ENCODE measurements around the gene APOBEC2.

APOBEC2 gene

DNA sequence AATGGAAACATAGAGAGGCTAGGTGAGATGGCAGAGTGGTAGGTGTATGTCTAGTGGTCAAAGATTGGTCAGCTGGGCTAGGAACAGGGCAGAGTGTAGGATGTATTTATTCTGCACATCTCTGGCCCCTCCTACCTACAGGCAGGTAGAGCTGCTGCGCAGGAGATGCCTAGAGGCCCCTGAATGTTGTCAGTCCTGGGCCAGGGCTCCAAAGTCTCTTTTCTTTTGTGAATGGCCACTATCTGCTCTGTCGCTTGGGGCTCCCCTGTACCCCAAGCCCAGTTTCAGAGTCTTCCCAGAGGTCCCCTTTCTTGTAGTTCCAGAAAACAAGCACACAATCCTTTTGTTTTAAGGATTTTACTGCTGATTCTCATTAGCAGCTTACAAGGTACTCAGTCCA, 5.7 kb upstream of the APOBEC2 start:
- H3K4me3 ChIP-seq (IDR thresholded peaks at IDR 0.05; ENCODE audit: insufficient read depth, low read depth, low read length) = no peak overlapping the region
- no peaks in the 10 kb centered on the region for H4K20me1 ChIP-seq (ENCODE audit: insufficient read depth)
- no peak overlapping the region for H3K4me2 ChIP-seq
- no peak overlapping the region for H3K27ac ChIP-seq
- H2AFZ ChIP-seq (ENCODE audit: low read depth) = no peak overlapping the region
- no peaks in the 10 kb centered on the region for H3K79me2 ChIP-seq (ENCODE audit: insufficient read depth, low read depth)
- no peaks in the 10 kb centered on the region for H3K27me3 ChIP-seq (ENCODE audit: insufficient read depth, low read depth)
- H3K9ac ChIP-seq = no peak overlapping the region
- no peaks in the 10 kb centered on the region for H3K36me3 ChIP-seq (ENCODE audit: insufficient read depth)
- no peak for TF ChIP-seq CTCF (conservative IDR thresholded peaks at IDR 0.05; ENCODE audit: low read depth, low read length)
- no peaks in the 10 kb centered on the region for H3K4me1 ChIP-seq (ENCODE audit: low read depth, poor library complexity, severe bottlenecking)

- TF ChIP-seq CTCF (conservative IDR thresholded peaks at IDR 0.05; ENCODE audit: low read depth, low read length) = no peak
- Histone ChIP-seq H3K4me3 (IDR thresholded peaks at IDR 0.05; ENCODE audit: insufficient read depth, low read depth, low read length) (no peak overlapping the region), H3K36me3 (ENCODE audit: insufficient read depth) (no peaks in the 10 kb centered on the region), H2AFZ (ENCODE audit: low read depth) (no peak overlapping the region), H3K27me3 (ENCODE audit: insufficient read depth, low read depth) (no peaks in the 10 kb centered on the region), H3K9ac (no peak overlapping the region), H3K79me2 (ENCODE audit: insufficient read depth, low read depth) (no peaks in the 10 kb centered on the region), H3K4me1 (ENCODE audit: low read depth, poor library complexity, severe bottlenecking) (no peaks in the 10 kb centered on the region), H4K20me1 (ENCODE audit: insufficient read depth) (no peaks in the 10 kb centered on the region), H3K27ac (no peak overlapping the region), H3K4me2 (no peak overlapping the region)
Measured at GRCh38 chr6:41047745-41048732, 5.0 kb upstream of the APOBEC2 start.

DNA sequence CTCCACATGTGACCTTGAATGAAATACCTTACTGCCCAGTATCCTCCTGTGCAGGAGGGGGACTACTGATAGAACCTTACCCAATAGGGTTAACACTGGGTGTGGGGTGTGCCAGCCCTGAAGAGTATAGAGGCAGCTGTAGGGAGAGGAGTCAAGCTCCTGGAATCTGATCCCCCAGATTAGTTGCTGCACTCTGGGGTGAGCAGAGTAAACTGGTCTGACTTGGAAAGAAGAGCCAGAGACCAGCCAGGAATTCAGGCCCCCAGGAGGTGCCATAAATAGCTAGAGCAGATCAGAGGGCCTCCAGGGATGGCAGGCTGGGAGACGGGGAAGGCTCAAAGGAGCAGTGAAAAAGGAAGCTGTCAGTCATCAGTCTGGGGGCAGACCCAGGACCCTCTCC, 3.5 kb upstream of the APOBEC2 start:
- Histone ChIP-seq H3K36me3 (ENCODE audit: insufficient read depth) (no peaks in the 10 kb centered on the region), H3K4me2 (no peak overlapping the region), H3K27ac (no peak overlapping the region), H4K20me1 (ENCODE audit: insufficient read depth) (no peaks in the 10 kb centered on the region), H3K27me3 (ENCODE audit: insufficient read depth, low read depth) (no peaks in the 10 kb centered on the region), H3K4me3 (IDR thresholded peaks at IDR 0.05; ENCODE audit: insufficient read depth, low read depth, low read length) (no peak overlapping the region), H3K4me1 (ENCODE audit: low read depth, poor library complexity, severe bottlenecking) (no peaks in the 10 kb centered on the region), H3K9ac (no peak overlapping the region), H3K79me2 (ENCODE audit: insufficient read depth, low read depth) (no peaks in the 10 kb centered on the region), H2AFZ (ENCODE audit: low read depth) (no peak overlapping the region)
- no peak for TF ChIP-seq CTCF (conservative IDR thresholded peaks at IDR 0.05; ENCODE audit: low read depth, low read length)

DNA sequence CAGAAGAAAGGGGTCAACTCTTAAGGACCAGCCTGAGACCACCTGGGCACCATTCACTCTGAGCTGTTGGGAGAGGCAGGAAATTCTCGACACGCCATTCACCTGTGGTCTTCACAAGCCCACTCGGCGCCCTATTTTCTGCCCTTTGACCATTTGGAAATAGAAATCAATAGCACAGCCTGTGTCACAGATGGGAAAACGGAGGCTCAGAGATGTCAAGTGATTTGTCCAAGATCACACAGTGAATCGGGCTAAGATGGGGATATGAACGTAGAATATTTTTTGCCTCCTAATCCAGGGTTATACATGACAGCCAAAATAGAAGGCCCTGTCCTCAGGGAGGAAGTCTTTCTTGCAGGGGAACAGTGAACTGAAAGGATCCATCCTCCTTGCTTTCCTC, 3.0 kb upstream of the APOBEC2 start:
- Histone ChIP-seq H3K27me3 (ENCODE audit: insufficient read depth, low read depth) (no peaks in the 10 kb centered on the region), H3K4me3 (IDR thresholded peaks at IDR 0.05; ENCODE audit: insufficient read depth, low read depth, low read length) (no peak overlapping the region), H3K9ac (no peak overlapping the region), H2AFZ (ENCODE audit: low read depth) (no peak overlapping the region), H4K20me1 (ENCODE audit: insufficient read depth) (no peaks in the 10 kb centered on the region), H3K79me2 (ENCODE audit: insufficient read depth, low read depth) (no peaks in the 10 kb centered on the region), H3K27ac (no peak overlapping the region), H3K36me3 (ENCODE audit: insufficient read depth) (no peaks in the 10 kb centered on the region), H3K4me1 (ENCODE audit: low read depth, poor library complexity, severe bottlenecking) (no peaks in the 10 kb centered on the region), H3K4me2 (no peak overlapping the region)
- TF ChIP-seq CTCF (conservative IDR thresholded peaks at IDR 0.05; ENCODE audit: low read depth, low read length) = no peak
